Fibroblast of skin of right quadriceps (primary cell): ENCODE measurements around the gene AZIN2.
A peak's percentile ranks its signal among the peaks of the same experiment; 100 is the strongest.
"Not testable (repeated sequence)": the region's sequence is repeated elsewhere in the genome, so short reads cannot be mapped to it uniquely, and the experiment has no call there.

Experiments used
- DNase-seq: peaks from one replicate; pipeline ENCODE4 v3.0.0-alpha.2; 2013

The AZIN2 gene

GRCh38 chr1:33060579-33061083 lies 20.3 kb upstream of the AZIN2 start:
- peak; percentile 68 for DNase-seq

- no peak for DNase-seq
Measured at GRCh38 chr1:33061834-33062233, 19.1 kb upstream of the AZIN2 start.

- DNase-seq = not testable (repeated sequence)
Measured at GRCh38 chr1:33064284-33064683, 16.7 kb upstream of the AZIN2 start.

- no peak for DNase-seq
Measured at GRCh38 chr1:33065301-33065700, 15.7 kb upstream of the AZIN2 start.

- DNase-seq = not testable (repeated sequence)
Measured at GRCh38 chr1:33066477-33066876, 14.5 kb upstream of the AZIN2 start.

- not testable (repeated sequence) for DNase-seq
Measured at GRCh38 chr1:33068108-33068507, 12.8 kb upstream of the AZIN2 start.

- DNase-seq = no peak
Measured at GRCh38 chr1:33070628-33071027, 10.3 kb upstream of the AZIN2 start.

- peak; percentile 39 for DNase-seq
Measured at GRCh38 chr1:33072707-33073106, 8.2 kb upstream of the AZIN2 start.

GRCh38 chr1:33074193-33074945 lies 6.6 kb upstream of the AZIN2 start:
- DNase-seq = no peak

- DNase-seq = no peak
Measured at GRCh38 chr1:33078030-33078591, 2.8 kb upstream of the AZIN2 start.

GRCh38 chr1:33080373-33080772 lies 580 bp upstream of the AZIN2 start:
- no peak for DNase-seq

- DNase-seq = no peak
Measured at GRCh38 chr1:33081554-33082305, 777 bp downstream of the AZIN2 start.

- no peak for DNase-seq
Measured at GRCh38 chr1:33082575-33083108, 1.7 kb downstream of the AZIN2 start.

- DNase-seq = no peak
Measured at GRCh38 chr1:33085332-33085731, 4.4 kb downstream of the AZIN2 start.

GRCh38 chr1:33086384-33086850 lies 5.5 kb downstream of the AZIN2 start:
- DNase-seq = peak; percentile 56

- no peak for DNase-seq
Measured at GRCh38 chr1:33087677-33088076, 6.7 kb downstream of the AZIN2 start.

- DNase-seq = no peak
Measured at GRCh38 chr1:33088119-33088906, 7.4 kb downstream of the AZIN2 start.

- no peak for DNase-seq
Measured at GRCh38 chr1:33089457-33089856, 8.5 kb downstream of the AZIN2 start.

- DNase-seq = no peak
Measured at GRCh38 chr1:33092438-33092837, 11.5 kb downstream of the AZIN2 start.

- DNase-seq = no peak
Measured at GRCh38 chr1:33093004-33093403, 12.1 kb downstream of the AZIN2 start.

- no peak for DNase-seq
Measured at GRCh38 chr1:33094486-33094885, 13.5 kb downstream of the AZIN2 start.

- DNase-seq = peak; percentile 76
Measured at GRCh38 chr1:33094971-33095604, 14.1 kb downstream of the AZIN2 start.
